Coronary artery (tissue), 2 donors: Measurements from ENCODE around the gene KIAA0513.

Experiments used
- DNase-seq: peaks from one replicate; pipeline ENCODE4 v3.0.0-alpha.2; 2017; ENCODE audit warnings: low spot score
- H3K27ac ChIP-seq, 2 donors: fragments of 200-600 bp; sonication (generic); one replicate each; pipeline ENCODE4 v1.5.1; 2016 to 2019
- H3K4me3 ChIP-seq: fragments of 200-600 bp; sonication (generic); 2 replicates; pipeline ENCODE4 v1.5.1; 2016; ENCODE audit warnings: mild to moderate bottlenecking, moderate library complexity
- CTCF ChIP-seq: fragments of 200-600 bp; sonication (generic); IDR thresholded peaks from one replicate; pipeline ENCODE4 v1.5.1; 2019; ENCODE audit warnings: antibody characterized with exemption

The KIAA0513 gene

GRCh38 chr16:85103114-85104079, 75.8 kb downstream of the KIAA0513 start:
- H3K4me3 ChIP-seq = no peak overlapping the region
- no peak for TF ChIP-seq CTCF
- DNase-seq = no peak

GRCh38 chr16:85104147-85104546, 76.6 kb downstream of the KIAA0513 start:
- Histone ChIP-seq H3K27ac (no peak overlapping the region), H3K4me3 (no peak overlapping the region)
- no peak for TF ChIP-seq CTCF
- DNase-seq = no peak

More at GRCh38 chr16:85103114-85104079, 75.8 kb downstream of the KIAA0513 start:
- H3K27ac ChIP-seq = no peak overlapping the region

- TF ChIP-seq CTCF = no peak
- no peak for DNase-seq
- no peak overlapping the region for H3K4me3 ChIP-seq
- H3K27ac ChIP-seq = no peak overlapping the region
Measured at GRCh38 chr16:85104821-85105391, 77.3 kb downstream of the KIAA0513 start.

GRCh38 chr16:85105475-85105874, 77.9 kb downstream of the KIAA0513 start:
- DNase-seq = no peak
- TF ChIP-seq CTCF = no peak
- Histone ChIP-seq H3K27ac (no peak overlapping the region), H3K4me3 (no peak overlapping the region)

- H3K27ac ChIP-seq = no peak overlapping the region
- no peak for DNase-seq
- H3K4me3 ChIP-seq = no peak overlapping the region
- TF ChIP-seq CTCF = no peak
Measured at GRCh38 chr16:85107083-85107482, 79.5 kb downstream of the KIAA0513 start.

GRCh38 chr16:85107532-85107931, 79.9 kb downstream of the KIAA0513 start:
- no peak overlapping the region for H3K27ac ChIP-seq
- no peak for DNase-seq
- no peak for TF ChIP-seq CTCF
- H3K4me3 ChIP-seq = no peak overlapping the region

GRCh38 chr16:85110105-85110504, 82.5 kb downstream of the KIAA0513 start:
- no peak overlapping the region for H3K4me3 ChIP-seq
- DNase-seq = no peak
- TF ChIP-seq CTCF = no peak
- no peak overlapping the region for H3K27ac ChIP-seq
